HS-5 (cell line): ENCODE results near the gene RANBP3L.
"Not testable (repeated sequence)": the region's sequence is repeated elsewhere in the genome, so short reads cannot be mapped to it uniquely, and the experiment has no call there.

Source experiments
- DNase-seq: peaks from one replicate; pipeline ENCODE4 v3.0.0-alpha.2; 2012; ENCODE audit warnings: low read depth

The RANBP3L gene

GRCh38 chr5:36206913-36207312 lies 94.8 kb downstream of the RANBP3L start:
- DNase-seq: no peak

DNA sequence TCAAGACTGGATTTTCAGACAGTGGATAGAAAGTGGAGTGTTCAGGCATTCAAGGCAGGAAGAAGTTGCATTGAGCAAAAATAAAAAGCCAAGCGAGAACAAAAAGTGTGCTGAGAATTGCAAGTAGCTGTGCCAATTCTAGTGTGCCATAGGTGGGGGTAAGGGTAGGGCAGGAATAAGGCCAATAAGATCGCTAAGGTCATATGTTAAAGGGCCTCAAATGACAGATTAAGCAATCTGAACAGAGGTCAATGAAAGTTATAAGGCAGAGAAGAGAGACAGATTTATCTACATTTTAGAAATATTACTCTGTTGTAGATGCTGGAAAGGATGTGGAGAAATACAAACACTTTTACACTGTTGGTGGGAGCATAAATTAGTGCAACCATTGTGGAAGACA lies 96.4 kb downstream of the RANBP3L start:
- no peak for DNase-seq

GRCh38 chr5:36202521-36202961 lies 99.2 kb downstream of the RANBP3L start:
- DNase-seq: no peak

GRCh38 chr5:36200513-36200912 lies 101.2 kb downstream of the RANBP3L start:
- no peak for DNase-seq

GRCh38 chr5:36199620-36200019 lies 102.1 kb downstream of the RANBP3L start:
- DNase-seq: no peak

- not testable (repeated sequence) for DNase-seq
These were observed 102.9 kb downstream of the RANBP3L start for GRCh38 chr5:36198783-36199182.
